Measurements from ENCODE around the gene MACROD2.

DNA sequence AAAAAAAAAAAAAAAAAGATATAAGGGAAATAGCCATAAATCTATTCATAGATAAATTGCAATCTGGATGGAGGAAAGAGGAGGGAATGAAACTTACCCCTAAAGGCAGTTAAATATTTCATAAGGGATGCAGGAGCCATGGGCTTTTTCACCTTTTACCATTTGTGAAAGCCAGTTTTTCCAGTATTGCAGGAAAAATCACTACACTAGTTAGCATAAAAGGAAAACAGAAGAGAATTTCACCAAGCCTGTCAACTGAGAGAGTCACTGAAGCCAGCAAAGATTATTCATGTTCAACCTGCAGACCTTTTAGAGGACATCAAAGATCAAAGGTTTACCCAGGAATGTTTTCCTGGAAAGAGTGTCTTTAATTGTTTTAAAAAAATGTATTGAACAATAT is 1608.2 kb downstream of the MACROD2 start:
- TF ChIP-seq, protein P1, sequence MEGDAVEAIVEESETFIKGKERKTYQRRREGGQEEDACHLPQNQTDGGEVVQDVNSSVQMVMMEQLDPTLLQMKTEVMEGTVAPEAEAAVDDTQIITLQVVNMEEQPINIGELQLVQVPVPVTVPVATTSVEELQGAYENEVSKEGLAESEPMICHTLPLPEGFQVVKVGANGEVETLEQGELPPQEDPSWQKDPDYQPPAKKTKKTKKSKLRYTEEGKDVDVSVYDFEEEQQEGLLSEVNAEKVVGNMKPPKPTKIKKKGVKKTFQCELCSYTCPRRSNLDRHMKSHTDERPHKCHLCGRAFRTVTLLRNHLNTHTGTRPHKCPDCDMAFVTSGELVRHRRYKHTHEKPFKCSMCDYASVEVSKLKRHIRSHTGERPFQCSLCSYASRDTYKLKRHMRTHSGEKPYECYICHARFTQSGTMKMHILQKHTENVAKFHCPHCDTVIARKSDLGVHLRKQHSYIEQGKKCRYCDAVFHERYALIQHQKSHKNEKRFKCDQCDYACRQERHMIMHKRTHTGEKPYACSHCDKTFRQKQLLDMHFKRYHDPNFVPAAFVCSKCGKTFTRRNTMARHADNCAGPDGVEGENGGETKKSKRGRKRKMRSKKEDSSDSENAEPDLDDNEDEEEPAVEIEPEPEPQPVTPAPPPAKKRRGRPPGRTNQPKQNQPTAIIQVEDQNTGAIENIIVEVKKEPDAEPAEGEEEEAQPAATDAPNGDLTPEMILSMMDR (IDR thresholded peaks at IDR 0.05), result no peak
- no peak for TF ChIP-seq POLR2A (IDR thresholded peaks at IDR 0.05)
